Endothelial cell of umbilical vein (primary cell): ENCODE data around the gene GNAQ. TPM values are rescaled to one million over a fixed set of nuclear protein-coding genes. Genes with fewer than 3 reads are reported as not detected.

Experiments
- BruUV-seq: library from RNA; stranded (reverse); fragments of 400-500 nt; replicated peaks from 2 replicates; lab custom pipeline; 2021; lab: Mats Ljungman, UMichigan
- CTCF ChIA-PET: fragments of 300-600, 350-600 bp; sonication (Branson Sonifier 250); formaldehyde crosslinking; loops from one replicate; lab custom pipeline; 2021; ENCODE audit warnings: antibody characterized with exemption, inconsistent platforms; lab: Charles Lee
- POLR2A ChIA-PET: fragments of 300-600, 350-600 bp; sonication (Branson Sonifier 250); formaldehyde crosslinking; loops from one replicate; lab custom pipeline; 2021; ENCODE audit warnings: antibody characterized with exemption, inconsistent platforms; lab: Charles Lee
- DNase-seq: peaks from one replicate; pipeline ENCODE4 v3.0.0-alpha.2; 2011; ENCODE audit warnings: low read depth, low spot score
- FAIRE-seq: peaks from 2 replicates; lab custom pipeline; 2011; peaks lifted over from hg19 to GRCh38; lab: Jason Lieb, UNC
- H2AFZ ChIP-seq: 2 replicates; pipeline ENCODE4 v1.6.0; 2012; ENCODE audit warnings: low read depth, low read length, control low read depth, inconsistent platforms
- H3K27ac ChIP-seq: 2 replicates; pipeline ENCODE4 v1.5.1; 2011; ENCODE audit warnings: low read depth, mild to moderate bottlenecking, control low read depth, low read length, moderate library complexity; ENCODE audit not compliant: insufficient read depth
- H3K27me3 ChIP-seq, 2 experiments: 2 replicates each; pipeline versions ENCODE4 v1.6.0 to v1.6.1; 2011; ENCODE audit warnings: low read length in 2 of 2, mixed read lengths in 1 of 2; ENCODE audit not compliant: control insufficient read depth in 2 of 2, insufficient read depth in 2 of 2
- H3K36me3 ChIP-seq, 2 experiments: 2 replicates in 1 of 2; 3 replicates in 1 of 2; pipeline ENCODE4 v1.5.1; 2011; ENCODE audit warnings: low read length in 2 of 2, mild to moderate bottlenecking in 1 of 2, moderate library complexity in 1 of 2; ENCODE audit not compliant: control insufficient read depth in 2 of 2, insufficient read depth in 2 of 2; ENCODE audit errors: extremely low read depth in 1 of 2
- H3K4me1 ChIP-seq: 3 replicates; pipeline ENCODE4 v1.5.1; 2011; ENCODE audit warnings: mild to moderate bottlenecking, low read length; ENCODE audit not compliant: control insufficient read depth, insufficient read depth; ENCODE audit errors: extremely low read depth
- H3K4me2 ChIP-seq: 2 replicates; pipeline ENCODE4 v1.6.1; 2011; ENCODE audit warnings: low read length, control low read depth, mixed read lengths; ENCODE audit not compliant: insufficient read depth
- H3K4me3 ChIP-seq, 3 experiments: fragments of 200-600 bp in 1 of 3; sonication (generic), shearing (Covaris generic) in 1 of 3; replicated peaks in 1 of 3; 2 replicates each; pipeline ENCODE4 v1.5.1; 2011 to 2016; ENCODE audit warnings: control low read depth in 3 of 3, low read length in 3 of 3, mild to moderate bottlenecking in 2 of 3, inconsistent platforms in 1 of 3, low read depth in 1 of 3, moderate library complexity in 1 of 3; ENCODE audit not compliant: insufficient read depth in 1 of 3
- H3K79me2 ChIP-seq: 2 replicates; pipeline ENCODE4 v1.6.0; 2012; ENCODE audit warnings: low read length, inconsistent platforms; ENCODE audit not compliant: control insufficient read depth, insufficient read depth
- H3K9ac ChIP-seq: replicated peaks from 2 replicates; pipeline ENCODE3; 2011; ENCODE audit warnings: low read length, control low read depth; ENCODE audit not compliant: insufficient read depth; ENCODE audit errors: extremely low read depth
- H3K9me1 ChIP-seq: replicated peaks from 3 replicates; pipeline ENCODE4 v1.6.0; 2011; ENCODE audit warnings: mild to moderate bottlenecking, low read length; ENCODE audit not compliant: control insufficient read depth, insufficient read depth; ENCODE audit errors: extremely low read depth
- H3K9me3 ChIP-seq: replicated peaks from 2 replicates; pipeline ENCODE4 v1.5.1; 2012; ENCODE audit warnings: low read length, inconsistent platforms; ENCODE audit not compliant: control insufficient read depth, insufficient read depth
- H4K20me1 ChIP-seq: replicated peaks from 2 replicates; pipeline ENCODE3; 2011; ENCODE audit warnings: mild to moderate bottlenecking, low read length; ENCODE audit not compliant: control insufficient read depth, insufficient read depth; ENCODE audit errors: extremely low read depth
- EZH2 ChIP-seq: IDR thresholded peaks from 2 replicates; pipeline ENCODE4 v1.6.1; 2012; ENCODE audit warnings: borderline replicate concordance, low read depth, mild to moderate bottlenecking, moderate library complexity, low read length, inconsistent platforms; ENCODE audit not compliant: severe bottlenecking
- FOS ChIP-seq: IDR thresholded peaks from 2 replicates; pipeline ENCODE4 v1.6.1; 2011; ENCODE audit warnings: mild to moderate bottlenecking, low read length, moderate library complexity, borderline replicate concordance; ENCODE audit not compliant: insufficient read depth
- GATA2 ChIP-seq: IDR thresholded peaks from 2 replicates; pipeline ENCODE4 v1.7.0; 2011; ENCODE audit warnings: low read depth, mild to moderate bottlenecking, moderate library complexity, mixed read lengths, low read length; ENCODE audit not compliant: insufficient read length, insufficient read depth
- JUN ChIP-seq: IDR thresholded peaks from 2 replicates; pipeline ENCODE4 v1.6.1; 2011; ENCODE audit warnings: borderline replicate concordance, low read depth; ENCODE audit not compliant: insufficient read length, insufficient read depth
- MYC ChIP-seq: IDR thresholded peaks from one replicate; pipeline ENCODE4 v1.6.1; 2011; ENCODE audit warnings: mild to moderate bottlenecking, low read depth, low read length
- POLR2A ChIP-seq: IDR thresholded peaks from 2 replicates; pipeline ENCODE4 v1.6.1; 2012; ENCODE audit warnings: low read depth, mild to moderate bottlenecking, control low read depth, low read length
- POLR2AphosphoS5 ChIP-seq: IDR thresholded peaks from 2 replicates; pipeline ENCODE4 v1.6.1; 2012; ENCODE audit warnings: low read depth, mild to moderate bottlenecking, control low read depth, low read length, moderate library complexity; ENCODE audit not compliant: insufficient read depth
- dilution Hi-C: fragments of 300-500 bp; cut with MboI; formaldehyde crosslinking; loops from one replicate; pipeline ENCODE4 v1.15.0; 2019; ENCODE audit warnings: low sequenced_read_pairs; ENCODE audit not compliant: extremely low pct_ligation_motif_present
- intact Hi-C: fragments of 100-400 bp; cut with micrococcal nuclease; formaldehyde crosslinking; loops from one replicate; pipeline ENCODE4 v1.10.0; 2022
- polyA plus RNA-seq, 4 experiments: library from polyadenylated mRNA; depleted of rRNA in 3 of 4; stranded (reverse) in 3 of 4; unstranded in 1 of 4; fragments of >200 nt; gene quantifications; 2 replicates each; pipeline versions ENCODE4 v1.2.1 to v1.2.3, GENCODE V29; 2011 to 2012; ENCODE audit warnings: missing spikeins in 1 of 4
- total RNA-seq: library from RNA; stranded (reverse); gene quantifications from 2 replicates; pipeline ENCODE4 v1.2.3, GENCODE V29; 2021
- TF ChIP-seq, protein P1 (sequence below): IDR thresholded peaks from 2 replicates; pipeline ENCODE4 v1.6.1; 2011; ENCODE audit not compliant: insufficient read depth, insufficient read length
- TF ChIP-seq, protein P2 (sequence below), 2 donors: IDR thresholded peaks; 1 replicate in 1 of 2; 2 replicates in 1 of 2; pipeline ENCODE4 v1.5.1; 2011; ENCODE audit warnings: low read length in 2 of 2, mild to moderate bottlenecking in 2 of 2, moderate library complexity in 2 of 2, control low read depth in 1 of 2, inconsistent platforms in 1 of 2, low read depth in 1 of 2; ENCODE audit not compliant: insufficient read depth in 1 of 2; ENCODE audit errors: extremely low read depth in 1 of 2

Gene GNAQ
- total and polyA plus RNA-seq, 2 donors (not counting 3 experiments of a cell fraction or from before 2014, with no cell fraction given), result 26.1 to 67.3 TPM

DNA sequence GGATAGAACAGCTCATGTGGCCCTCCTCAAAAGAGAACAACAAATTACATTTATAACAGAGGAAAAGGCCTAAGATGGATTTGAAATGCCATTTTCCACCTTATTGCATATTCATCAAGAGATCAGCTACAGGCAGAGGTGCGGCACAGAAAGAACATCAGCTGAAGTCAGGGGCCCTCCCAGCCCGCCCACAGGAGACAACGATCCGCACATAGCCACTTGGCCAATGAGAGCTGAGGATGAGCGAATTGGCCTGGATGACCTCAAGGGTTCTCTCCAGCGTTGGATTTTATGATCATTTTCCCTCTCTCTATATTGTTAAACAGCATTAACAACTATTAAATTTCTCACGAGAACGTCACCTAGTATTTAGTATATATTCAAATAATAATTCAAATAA, 97.6 kb downstream of the GNAQ start:
- Histone ChIP-seq H3K9me3 (no peaks in the 10 kb centered on the region), H2AFZ (no peak overlapping the region), H3K36me3 (no peaks in the 10 kb centered on the region), H3K9ac (no peak overlapping the region), H4K20me1 (peaks cover 7% of the 10 kb centered on the region), H3K4me3 (no peak overlapping the region), H3K27ac (no peak overlapping the region), H3K4me2 (no peak overlapping the region), H3K79me2 (peaks cover 58% of the 10 kb centered on the region), H3K9me1 (no peaks in the 10 kb centered on the region), H3K4me1 (no peaks in the 10 kb centered on the region), H3K27me3 (no peaks in the 10 kb centered on the region)
- DNase-seq (no peak), FAIRE-seq (no peak)
- dilution Hi-C loops, result no loop called here
- POLR2A ChIA-PET, result no interaction called here
- BruUV-seq, result no TSS peak
- CTCF ChIA-PET, result interaction anchor here (1.0 kb wide), 1 partner anchor 43 kb away, joined by 3 read pairs; no protein-coding TSS in a partner anchor
- TF ChIP-seq FOS (no peak), JUN (no peak), GATA2 (no peak), POLR2A (no peak), MYC (no peak), EZH2 (no peak), POLR2AphosphoS5 (no peak)
- TF ChIP-seq, protein P1, sequence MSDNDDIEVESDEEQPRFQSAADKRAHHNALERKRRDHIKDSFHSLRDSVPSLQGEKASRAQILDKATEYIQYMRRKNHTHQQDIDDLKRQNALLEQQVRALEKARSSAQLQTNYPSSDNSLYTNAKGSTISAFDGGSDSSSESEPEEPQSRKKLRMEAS, result no peak
- TF ChIP-seq, protein P2, sequence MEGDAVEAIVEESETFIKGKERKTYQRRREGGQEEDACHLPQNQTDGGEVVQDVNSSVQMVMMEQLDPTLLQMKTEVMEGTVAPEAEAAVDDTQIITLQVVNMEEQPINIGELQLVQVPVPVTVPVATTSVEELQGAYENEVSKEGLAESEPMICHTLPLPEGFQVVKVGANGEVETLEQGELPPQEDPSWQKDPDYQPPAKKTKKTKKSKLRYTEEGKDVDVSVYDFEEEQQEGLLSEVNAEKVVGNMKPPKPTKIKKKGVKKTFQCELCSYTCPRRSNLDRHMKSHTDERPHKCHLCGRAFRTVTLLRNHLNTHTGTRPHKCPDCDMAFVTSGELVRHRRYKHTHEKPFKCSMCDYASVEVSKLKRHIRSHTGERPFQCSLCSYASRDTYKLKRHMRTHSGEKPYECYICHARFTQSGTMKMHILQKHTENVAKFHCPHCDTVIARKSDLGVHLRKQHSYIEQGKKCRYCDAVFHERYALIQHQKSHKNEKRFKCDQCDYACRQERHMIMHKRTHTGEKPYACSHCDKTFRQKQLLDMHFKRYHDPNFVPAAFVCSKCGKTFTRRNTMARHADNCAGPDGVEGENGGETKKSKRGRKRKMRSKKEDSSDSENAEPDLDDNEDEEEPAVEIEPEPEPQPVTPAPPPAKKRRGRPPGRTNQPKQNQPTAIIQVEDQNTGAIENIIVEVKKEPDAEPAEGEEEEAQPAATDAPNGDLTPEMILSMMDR (IDR thresholded peaks at IDR 0.05; ENCODE audit: extremely low read depth in 1 of 2, insufficient read depth in 1 of 2, low read depth in 1 of 2, low read length in 2 of 2), result no peak
- intact Hi-C loops, result no loop called here
